T-helper 22 cell (primary cell): Measurements from ENCODE around the gene TRIM39.
"Not testable (repeated sequence)": the region's sequence is repeated elsewhere in the genome, so short reads cannot be mapped to it uniquely, and the experiment has no call there.

ENCODE experiments used
- DNase-seq: peaks from one replicate; pipeline ENCODE4 v3.0.0-alpha.2; 2020; ENCODE audit warnings: low read depth

TRIM39 gene

GRCh38 chr6:30364591-30364990 lies 37.9 kb downstream of the TRIM39 start:
- no peak for DNase-seq

GRCh38 chr6:30369280-30369679 lies 42.6 kb downstream of the TRIM39 start:
- not testable (repeated sequence) for DNase-seq

- DNase-seq = no peak
Measured at GRCh38 chr6:30378290-30378937, 51.7 kb downstream of the TRIM39 start.

- no peak for DNase-seq
Measured at GRCh38 chr6:30380464-30380863, 53.7 kb downstream of the TRIM39 start.

DNA sequence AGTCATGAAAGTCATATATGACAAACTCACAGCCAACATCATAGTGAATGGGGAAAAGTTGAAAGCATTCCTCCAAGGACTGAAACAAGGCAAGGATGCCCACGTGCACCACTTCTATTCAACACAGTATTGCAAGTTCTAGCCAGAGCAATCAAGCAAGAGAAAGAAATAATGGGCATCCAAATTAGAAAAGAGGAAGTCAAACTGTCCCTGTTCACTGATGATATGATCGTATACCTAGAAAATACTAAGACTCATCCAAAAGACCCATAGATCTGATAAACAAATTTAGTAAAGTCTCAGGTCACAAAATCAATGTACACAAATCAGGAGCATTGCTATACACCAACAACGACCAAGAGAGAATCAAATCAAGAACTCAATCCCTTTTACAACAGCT lies 59.4 kb downstream of the TRIM39 start:
- no peak for DNase-seq

DNA sequence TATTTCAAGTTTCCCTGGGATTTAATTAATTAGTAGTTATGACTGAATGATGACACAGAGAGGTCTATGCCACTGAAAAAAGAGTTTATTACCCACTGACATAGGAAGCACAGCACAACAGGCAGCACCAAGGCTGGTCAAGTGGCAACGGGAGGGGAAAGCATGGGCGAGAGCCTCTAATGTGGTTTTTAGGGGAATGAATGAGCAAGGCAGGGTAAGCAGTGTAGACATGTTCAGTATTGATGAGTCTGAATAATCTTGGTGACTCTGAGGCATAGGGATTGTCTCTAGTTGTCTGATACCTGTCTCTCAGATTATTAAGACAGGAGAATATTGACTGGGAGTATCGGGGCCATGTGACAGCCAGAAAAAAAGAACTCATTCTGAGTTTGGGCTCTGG lies 64.5 kb downstream of the TRIM39 start:
- no peak for DNase-seq
